Neural cell (in vitro differentiated cells): Measurements from ENCODE around the gene FUT8. TPM values are rescaled to one million over a fixed set of nuclear protein-coding genes. Genes with fewer than 3 reads are reported as not detected.

Experiments
- H2AFZ ChIP-seq: fragments of 200-600, 300-800 bp; sonication (generic), shearing (Covaris generic); 2 replicates; pipeline ENCODE4 v1.6.0; 2014; ENCODE audit warnings: low read depth, mild to moderate bottlenecking, antibody characterized with exemption, low read length, moderate library complexity
- H3F3A ChIP-seq: fragments of 200-600 bp; shearing (Covaris generic); 2 replicates; pipeline ENCODE4 v1.6.1; 2016; ENCODE audit warnings: mild to moderate bottlenecking, moderate library complexity, mixed read lengths, antibody characterized with exemption, low read length; ENCODE audit not compliant: insufficient read depth, poor library complexity, severe bottlenecking
- H3K27ac ChIP-seq: fragments of 200-600, 300-800 bp; sonication (generic), shearing (Covaris generic); 2 replicates; pipeline ENCODE4 v1.5.1; 2014; ENCODE audit warnings: mild to moderate bottlenecking, low read length, moderate library complexity
- H3K27me3 ChIP-seq: fragments of 300-800, 200-600 bp; sonication (generic), shearing (Covaris generic); 2 replicates; pipeline ENCODE4 v1.6.0; 2014; ENCODE audit warnings: mild to moderate bottlenecking, low read depth, low read length, moderate library complexity; ENCODE audit not compliant: insufficient read depth
- H3K36me3 ChIP-seq: fragments of 300-800, 200-600 bp; sonication (generic), shearing (Covaris generic); 2 replicates; pipeline ENCODE4 v1.5.1; 2014; ENCODE audit warnings: mild to moderate bottlenecking, antibody characterized with exemption, low read length, moderate library complexity; ENCODE audit not compliant: insufficient read depth
- H3K4me2 ChIP-seq: fragments of 300-800, 200-600 bp; sonication (generic), shearing (Covaris generic); 2 replicates; pipeline ENCODE4 v1.6.0; 2014; ENCODE audit warnings: mild to moderate bottlenecking, low read length
- H3K4me3 ChIP-seq: fragments of 300-800, 200-600 bp; sonication (generic), shearing (Covaris generic); 2 replicates; pipeline ENCODE4 v1.5.1; 2014; ENCODE audit warnings: mild to moderate bottlenecking, low read length, moderate library complexity
- H3K79me2 ChIP-seq: fragments of 200-600 bp; shearing (Covaris generic); replicated peaks from 2 replicates; pipeline ENCODE4 v1.6.0; 2014; ENCODE audit warnings: mild to moderate bottlenecking, low read length, moderate library complexity; ENCODE audit not compliant: insufficient read depth
- H3K9ac ChIP-seq: fragments of 300-800, 200-600 bp; sonication (generic), shearing (Covaris generic); 2 replicates; pipeline ENCODE4 v1.6.1; 2016; ENCODE audit warnings: mild to moderate bottlenecking, low read length, mixed read lengths
- H3K9me2 ChIP-seq: fragments of 200-600 bp; shearing (Covaris generic); 2 replicates; pipeline ENCODE4 v1.6.1; 2016; ENCODE audit warnings: mild to moderate bottlenecking, low read length, mixed read lengths; ENCODE audit not compliant: insufficient read depth
- H3K9me3 ChIP-seq: fragments of 200-600, 300-800 bp; sonication (generic), shearing (Covaris generic); 2 replicates; pipeline ENCODE4 v1.6.1; 2016; ENCODE audit warnings: mild to moderate bottlenecking, mixed run types, low read length, moderate library complexity, mixed read lengths
- H4K20me1 ChIP-seq: fragments of 200-600 bp; shearing (Covaris generic); 2 replicates; pipeline ENCODE4 v1.6.1; 2016; ENCODE audit warnings: mild to moderate bottlenecking, mixed run types; ENCODE audit not compliant: insufficient read depth
- CTCF ChIP-seq: fragments of 450-650 bp; IDR thresholded peaks from 2 replicates; pipeline ENCODE4 v1.5.1; 2014; ENCODE audit warnings: antibody characterized with exemption, mild to moderate bottlenecking, moderate library complexity; ENCODE audit not compliant: poor library complexity, severe bottlenecking
- EP300 ChIP-seq: fragments of 450-650 bp; conservative IDR thresholded peaks from 2 replicates; pipeline ENCODE4 v1.6.1; 2014; ENCODE audit warnings: antibody characterized with exemption, mild to moderate bottlenecking, moderate library complexity; ENCODE audit not compliant: poor library complexity, severe bottlenecking
- EZH2 ChIP-seq: fragments of 200-600, 300-800 bp; shearing (Covaris generic), sonication (generic); IDR thresholded peaks from 2 replicates; pipeline ENCODE4 v1.6.1; 2014; ENCODE audit warnings: antibody characterized with exemption, low read length, borderline replicate concordance, mild to moderate bottlenecking; ENCODE audit not compliant: insufficient read depth, poor library complexity, severe bottlenecking
- MXI1 ChIP-seq: fragments of 450-650 bp; conservative IDR thresholded peaks from 2 replicates; pipeline ENCODE4 v1.6.1; 2014; ENCODE audit warnings: antibody characterized with exemption, mild to moderate bottlenecking; ENCODE audit not compliant: poor library complexity, severe bottlenecking
- POLR2AphosphoS5 ChIP-seq: IDR thresholded peaks from 2 replicates; pipeline ENCODE4 v1.6.1; 2012
- RAD21 ChIP-seq: fragments of 450-650 bp; conservative IDR thresholded peaks from 2 replicates; pipeline ENCODE4 v1.6.1; 2014; ENCODE audit warnings: antibody characterized with exemption, mild to moderate bottlenecking, moderate library complexity
- REST ChIP-seq: IDR thresholded peaks from 2 replicates; pipeline ENCODE4 v1.6.1; 2012; ENCODE audit warnings: borderline replicate concordance
- SMC3 ChIP-seq: fragments of 450-650 bp; conservative IDR thresholded peaks from 2 replicates; pipeline ENCODE4 v1.6.1; 2014; ENCODE audit warnings: antibody characterized with exemption, mild to moderate bottlenecking, moderate library complexity; ENCODE audit not compliant: poor library complexity
- TAF1 ChIP-seq: IDR thresholded peaks from 2 replicates; pipeline ENCODE4 v1.6.1; 2012; ENCODE audit warnings: low read depth
- polyA plus RNA-seq: library from polyadenylated mRNA; depleted of rRNA; stranded (reverse); fragments of >200 nt; gene quantifications from 2 replicates; pipeline ENCODE4 v1.2.3, GENCODE V29; 2014

The FUT8 gene
- polyA plus RNA-seq, 1 donor from 2014 or later, result 72.8 TPM

GRCh38 chr14:65470404-65470880 is 57.9 kb downstream of the FUT8 start:
- no peaks in the 10 kb centered on the region for H3F3A ChIP-seq
- no peaks in the 10 kb centered on the region for H4K20me1 ChIP-seq
- H3K36me3 ChIP-seq, result no peaks in the 10 kb centered on the region
- H3K27me3 ChIP-seq, result no peaks in the 10 kb centered on the region
- H3K9me2 ChIP-seq, result no peaks in the 10 kb centered on the region
- no peak overlapping the region for H3K9ac ChIP-seq
- no peak overlapping the region for H2AFZ ChIP-seq
- H3K9me3 ChIP-seq, result no peaks in the 10 kb centered on the region
- no peak overlapping the region for H3K27ac ChIP-seq
- TF ChIP-seq SMC3, result no peak
- TF ChIP-seq TAF1, result no peak
- TF ChIP-seq CTCF, result no peak
- no peak for TF ChIP-seq EZH2
- no peak for TF ChIP-seq MXI1
- TF ChIP-seq POLR2AphosphoS5, result no peak
- TF ChIP-seq EP300, result no peak
- no peak for TF ChIP-seq RAD21
- no peak for TF ChIP-seq REST
- no peak overlapping the region for H3K4me3 ChIP-seq
- no peak overlapping the region for H3K4me2 ChIP-seq
- H3K79me2 ChIP-seq, result peaks cover 13% of the 10 kb centered on the region

GRCh38 chr14:65471038-65471878 is 58.7 kb downstream of the FUT8 start:
- no peaks in the 10 kb centered on the region for H3K36me3 ChIP-seq
- peaks cover 13% of the 10 kb centered on the region for H3K79me2 ChIP-seq
- no peak overlapping the region for H2AFZ ChIP-seq
- H3K9me2 ChIP-seq, result no peaks in the 10 kb centered on the region
- no peak overlapping the region for H3K27ac ChIP-seq
- H3K9me3 ChIP-seq, result no peaks in the 10 kb centered on the region
- H4K20me1 ChIP-seq, result no peaks in the 10 kb centered on the region
- H3K4me3 ChIP-seq, result no peak overlapping the region
- H3K9ac ChIP-seq, result no peak overlapping the region
- H3K27me3 ChIP-seq, result no peaks in the 10 kb centered on the region
- no peaks in the 10 kb centered on the region for H3F3A ChIP-seq
- H3K4me2 ChIP-seq, result no peak overlapping the region
- TF ChIP-seq EZH2, result no peak
- no peak for TF ChIP-seq CTCF
- no peak for TF ChIP-seq TAF1
- TF ChIP-seq MXI1, result no peak
- no peak for TF ChIP-seq REST
- TF ChIP-seq RAD21, result no peak
- TF ChIP-seq SMC3, result no peak
- no peak for TF ChIP-seq POLR2AphosphoS5
- TF ChIP-seq EP300, result no peak
